Stomach (tissue), 8 donors: ENCODE measurements around the gene INS. TPM values are rescaled to one million over a fixed set of nuclear protein-coding genes. Genes with fewer than 3 reads are reported as not detected.

Source experiments
- polyA plus RNA-seq, 3 donors: library from polyadenylated mRNA; stranded (reverse); fragments of 200-250 nt; gene quantifications; one replicate each; pipeline ENCODE4 v1.2.3, GENCODE V29; 2013
- small RNA-seq, 4 donors: library from RNA; depleted of rRNA; stranded (forward); fragments of <200 nt; gene quantifications; one replicate each; pipeline ENCODE3, GENCODE V24; 2016
- total RNA-seq, 5 donors: library from RNA; depleted of rRNA; stranded (reverse); fragments of >200 nt; gene quantifications; one replicate each; pipeline versions ENCODE4 v1.1.0 to v1.2.3, GENCODE V29; 2014 to 2016
- donor health status: healthy with polysubstance abuse.
- donor health status: Bipolar disorder and iron deficiency.
- donor health status: healthy.

The INS gene
- total and polyA plus RNA-seq, 8 donors: 7.2 to 37.6 TPM; not detected in 6

Small RNA genes within 50 kb of the gene (small RNA-seq; reads per million reads assigned to genes)
- 0 reads per million in 4 donors for gene MIR4686
- 0.07 to 1.5 (median 0.62) reads per million in 4 donors for gene MIR483

Other genes with a start within 250 kb of the INS start
- gene TNNT3, start 241.5 kb downstream of the INS start, total RNA-seq: 1 to 10 TPM in 2 of 5 donors, not detected in 3; 2.3 to 7.2 TPM
- 10 to 100 TPM in 1 of 3 donors, 1 to 10 TPM in 1, under 1 TPM in 1; 0.75 to 14.5 (median 3.1) TPM for gene TNNT3, start 241.5 kb downstream of the INS start, polyA plus RNA-seq
- 100 to 1,000 TPM in 2 of 5 donors, 10 to 100 TPM in 3; 14.0 to 281 (median 73.8) TPM for gene MRPL23, start 213.9 kb downstream of the INS start, total RNA-seq
- gene MRPL23, start 213.9 kb downstream of the INS start, polyA plus RNA-seq: 100 to 1,000 TPM; 114 to 317 (median 231) TPM
- 1,000 to 10,000 TPM in 1 of 5 donors, 100 to 1,000 TPM in 1, 10 to 100 TPM in 3; 33.3 to 2,215 (median 50.9) TPM for gene H19, start 163.4 kb downstream of the INS start, total RNA-seq
- 100 to 1,000 TPM in 1 of 3 donors, 10 to 100 TPM in 2; 46.6 to 217 (median 58.0) TPM for gene H19, start 163.4 kb downstream of the INS start, polyA plus RNA-seq
- 100 to 1,000 TPM in 1 of 5 donors, 10 to 100 TPM in 3, 1 to 10 TPM in 1; 5.2 to 164 (median 29.2) TPM for gene IGF2, start 21.8 kb downstream of the INS start, total RNA-seq
- gene IGF2, start 21.8 kb downstream of the INS start, polyA plus RNA-seq: 1 to 10 TPM; 3.8 to 9.6 (median 5.2) TPM
- gene TH, start 10.6 kb upstream of the INS start, total RNA-seq: not detected
- gene TH, start 10.6 kb upstream of the INS start, polyA plus RNA-seq: 1 to 10 TPM in 1 of 3 donors, under 1 TPM in 1, not detected in 1; 0.13 to 1.7 TPM
- 1 to 10 TPM in 1 of 5 donors, not detected in 4; 2.6 TPM for gene ASCL2, start 109.4 kb upstream of the INS start, total RNA-seq
- gene ASCL2, start 109.4 kb upstream of the INS start, polyA plus RNA-seq: 1 to 10 TPM in 2 of 3 donors, under 1 TPM in 1; 0.81 to 6.3 (median 1.8) TPM
- gene C11orf21, start 140.7 kb upstream of the INS start, total RNA-seq: 1 to 10 TPM in 1 of 5 donors, under 1 TPM in 2, not detected in 2; 0.72 to 1.3 (median 0.92) TPM
- gene C11orf21, start 140.7 kb upstream of the INS start, polyA plus RNA-seq: 1 to 10 TPM in 1 of 3 donors, under 1 TPM in 2; 0.61 to 1.8 (median 0.63) TPM
- gene TSPAN32, start 140.8 kb upstream of the INS start, total RNA-seq: 1 to 10 TPM in 1 of 5 donors, not detected in 4; 1.5 TPM
- gene TSPAN32, start 140.8 kb upstream of the INS start, polyA plus RNA-seq: 1 to 10 TPM; 1.1 to 9.0 (median 3.1) TPM
- gene CD81, start 216.1 kb upstream of the INS start, total RNA-seq: 100 to 1,000 TPM; 218 to 263 (median 227) TPM
- gene CD81, start 216.1 kb upstream of the INS start, polyA plus RNA-seq: 100 to 1,000 TPM in 2 of 3 donors, 10 to 100 TPM in 1; 95.0 to 327 (median 120) TPM
- gene TSSC4, start 239.5 kb upstream of the INS start, total RNA-seq: 100 to 1,000 TPM in 1 of 5 donors, 10 to 100 TPM in 3, 1 to 10 TPM in 1; 9.4 to 147 (median 44.2) TPM
- 10 to 100 TPM; 51.5 to 65.3 (median 54.9) TPM for gene TSSC4, start 239.5 kb upstream of the INS start, polyA plus RNA-seq